Measurements from ENCODE around the gene MTARC2.
"Not testable (repeated sequence)": the region's sequence is repeated elsewhere in the genome, so short reads cannot be mapped to it uniquely, and the experiment has no call there.

Gene MTARC2

GRCh38 chr1:220748089-220748934 lies at the start of gene MTARC2:
Gene MTARC2 (plus strand): TSS chr1:220748322. CDS start chr1:220748532, 210 bp downstream.
- peak; percentile 62 for DNase-seq

- DNase-seq = no peak
Observed at GRCh38 chr1:220698607-220699016, 49.5 kb upstream of the MTARC2 start.

GRCh38 chr1:220699044-220699443 lies 49.1 kb upstream of the MTARC2 start:
- no peak for DNase-seq

DNA sequence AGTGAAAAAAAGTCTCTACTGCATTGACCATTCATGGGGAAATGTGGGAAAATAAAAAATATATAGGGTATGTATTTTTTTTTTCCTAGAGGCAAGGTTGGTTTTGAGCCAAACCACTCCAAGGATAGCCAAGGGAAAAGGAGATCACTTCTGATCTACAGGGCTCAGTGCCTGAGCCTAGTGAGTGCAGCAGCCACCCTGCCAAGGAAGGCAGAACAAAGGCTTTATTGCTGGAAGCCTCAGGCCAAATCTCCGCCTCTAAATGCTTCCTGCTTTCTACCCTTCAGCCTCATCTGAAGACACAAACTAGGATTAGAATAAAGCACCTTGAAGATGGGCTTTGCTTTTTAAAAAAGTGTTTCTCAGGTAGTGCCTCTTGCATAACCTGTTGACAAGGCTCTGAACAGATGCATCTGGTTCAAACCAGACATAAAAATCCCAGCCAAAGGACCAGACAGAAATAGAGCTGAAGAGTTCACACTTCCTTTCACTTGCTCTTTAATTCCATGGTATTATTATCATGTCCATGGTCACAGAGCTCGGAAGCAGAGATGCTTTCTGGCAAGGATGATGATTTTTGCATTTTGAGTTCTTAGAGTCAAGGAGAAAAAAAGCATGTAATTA lies 47.5 kb upstream of the MTARC2 start:
- no peak for DNase-seq

GRCh38 chr1:220701974-220702373 lies 46.1 kb upstream of the MTARC2 start:
- no peak for DNase-seq

DNA sequence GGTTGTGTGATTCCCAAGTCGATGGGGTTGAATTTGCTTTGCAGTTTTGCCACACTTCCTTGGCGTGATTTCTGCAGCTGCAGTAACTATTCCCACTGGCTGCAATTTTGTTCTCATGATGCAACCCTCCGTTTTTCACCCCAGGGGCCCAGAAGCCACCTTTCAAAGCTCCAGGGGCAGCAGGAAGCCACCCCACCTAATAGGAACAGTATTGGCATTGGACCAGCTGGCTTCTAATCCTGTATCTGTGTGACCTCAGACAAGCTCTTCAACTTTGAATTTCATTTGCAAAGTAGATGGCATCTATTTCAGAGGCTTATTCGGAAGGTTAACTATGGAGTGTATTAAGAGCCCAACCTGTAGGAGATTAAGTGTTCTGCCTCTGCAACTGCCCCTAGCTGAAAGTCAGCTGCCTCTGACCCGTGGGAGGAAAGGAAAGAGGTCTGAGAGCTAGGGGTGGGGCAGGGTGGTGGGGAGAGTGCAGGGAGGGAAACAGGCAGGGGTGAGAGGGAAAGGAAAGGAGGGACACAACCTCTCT lies 45.3 kb upstream of the MTARC2 start:
- DNase-seq = no peak

DNA sequence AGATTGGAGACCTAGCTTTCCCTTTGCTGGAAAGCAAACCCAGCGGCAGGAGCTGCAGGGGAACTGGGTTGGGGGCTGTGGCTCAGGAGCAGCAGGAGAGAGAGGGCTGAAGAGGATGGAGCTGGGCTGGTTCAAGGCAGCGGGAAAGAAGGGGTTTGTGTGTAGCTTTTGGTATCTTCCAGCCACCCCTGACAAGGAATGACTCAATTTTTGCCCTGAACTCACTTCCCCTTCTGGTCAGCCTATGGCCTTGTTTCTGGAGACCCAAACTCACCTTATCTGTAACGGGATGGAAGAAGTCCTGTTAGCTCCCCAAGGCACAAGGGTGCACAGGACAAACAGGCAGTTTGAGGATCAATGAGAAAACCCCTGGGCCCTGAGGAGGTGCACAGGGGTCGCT lies 44.8 kb upstream of the MTARC2 start:
- DNase-seq = no peak

DNA sequence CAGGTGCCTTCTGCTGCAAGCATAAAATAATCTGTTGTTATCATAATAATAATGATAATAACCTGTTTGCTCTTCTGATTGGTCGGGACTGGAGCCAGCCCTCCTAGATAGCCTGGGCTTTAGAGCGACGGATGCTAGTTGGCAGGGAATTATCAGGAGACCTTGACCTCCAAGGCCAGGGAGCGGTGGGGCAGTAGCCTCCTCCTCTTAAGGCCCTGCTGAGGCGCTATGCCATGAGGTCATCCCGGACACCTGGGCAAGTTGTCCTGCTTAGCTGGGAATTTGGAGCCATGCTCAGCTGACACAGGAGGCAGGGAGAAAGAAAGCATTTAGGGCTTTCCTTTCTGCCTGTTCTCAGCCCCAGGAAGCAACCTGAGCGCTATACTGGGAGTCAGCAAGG lies 42.3 kb upstream of the MTARC2 start:
- DNase-seq = no peak

- no peak for DNase-seq
Observed at GRCh38 chr1:220706480-220706879, 41.6 kb upstream of the MTARC2 start.

- DNase-seq = no peak
Observed at GRCh38 chr1:220707160-220707559, 41.0 kb upstream of the MTARC2 start.

- no peak for DNase-seq
Observed at GRCh38 chr1:220708244-220708643, 39.9 kb upstream of the MTARC2 start.

- DNase-seq = no peak
Observed at GRCh38 chr1:220708936-220709801, 39.0 kb upstream of the MTARC2 start.

DNA sequence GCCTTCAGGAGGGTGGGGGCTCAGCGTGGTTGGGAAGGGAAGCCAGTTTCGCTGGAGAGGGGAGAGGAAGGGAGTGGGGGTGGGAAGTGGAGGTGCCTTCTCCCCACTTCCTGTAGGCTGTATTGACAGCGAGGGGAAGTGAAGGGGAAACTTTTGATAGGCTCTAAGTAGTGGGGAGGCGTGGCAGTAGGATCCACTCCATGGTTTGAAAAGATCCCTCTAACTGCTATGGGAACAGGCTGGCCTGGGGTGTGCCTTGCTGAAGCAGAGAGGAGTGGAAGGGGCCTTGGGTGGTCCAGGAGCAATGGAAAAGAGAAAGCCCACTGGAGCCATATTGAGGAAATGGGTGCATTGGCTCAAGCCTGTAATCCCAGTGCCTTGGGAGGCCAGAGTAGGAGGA lies 37.8 kb upstream of the MTARC2 start:
- no peak for DNase-seq

DNA sequence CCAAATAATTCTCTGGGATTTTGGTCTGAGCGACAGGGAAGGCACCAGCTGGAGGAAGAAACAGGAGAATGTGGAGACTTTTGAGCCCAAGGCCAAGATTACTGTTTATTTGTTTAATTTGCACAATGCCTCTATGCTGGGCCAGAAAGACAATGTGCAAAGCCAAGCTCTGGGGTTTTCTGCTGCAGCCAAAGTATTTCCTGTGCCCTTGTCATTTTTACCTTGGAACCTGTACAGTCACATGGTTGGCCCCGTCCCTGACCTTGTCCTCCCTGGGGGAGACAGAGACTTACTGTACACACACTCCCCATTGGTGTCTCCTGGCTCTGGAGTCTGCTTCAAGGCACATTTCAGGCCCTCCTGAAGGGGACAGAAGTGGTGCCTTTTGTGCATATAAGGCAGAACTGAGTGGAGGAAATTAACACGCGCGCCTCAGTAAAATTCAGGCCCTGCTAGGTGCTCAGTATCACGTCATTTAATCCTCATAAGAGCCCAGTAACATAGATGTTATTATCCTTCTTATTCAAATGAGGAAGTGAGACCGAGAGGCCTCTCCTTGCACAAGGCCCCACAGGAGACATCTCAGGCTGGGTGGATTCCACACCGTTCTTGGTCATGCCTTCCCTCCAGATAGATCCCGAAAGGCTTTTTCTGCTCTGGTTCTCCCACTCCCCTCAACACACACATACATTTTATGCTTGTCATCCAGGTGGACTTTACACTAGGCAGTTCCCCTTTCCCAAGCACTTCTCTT lies 36.9 kb upstream of the MTARC2 start:
- DNase-seq = no peak

- DNase-seq = not testable (repeated sequence)
Observed at GRCh38 chr1:220715986-220716385, 32.1 kb upstream of the MTARC2 start.

DNA sequence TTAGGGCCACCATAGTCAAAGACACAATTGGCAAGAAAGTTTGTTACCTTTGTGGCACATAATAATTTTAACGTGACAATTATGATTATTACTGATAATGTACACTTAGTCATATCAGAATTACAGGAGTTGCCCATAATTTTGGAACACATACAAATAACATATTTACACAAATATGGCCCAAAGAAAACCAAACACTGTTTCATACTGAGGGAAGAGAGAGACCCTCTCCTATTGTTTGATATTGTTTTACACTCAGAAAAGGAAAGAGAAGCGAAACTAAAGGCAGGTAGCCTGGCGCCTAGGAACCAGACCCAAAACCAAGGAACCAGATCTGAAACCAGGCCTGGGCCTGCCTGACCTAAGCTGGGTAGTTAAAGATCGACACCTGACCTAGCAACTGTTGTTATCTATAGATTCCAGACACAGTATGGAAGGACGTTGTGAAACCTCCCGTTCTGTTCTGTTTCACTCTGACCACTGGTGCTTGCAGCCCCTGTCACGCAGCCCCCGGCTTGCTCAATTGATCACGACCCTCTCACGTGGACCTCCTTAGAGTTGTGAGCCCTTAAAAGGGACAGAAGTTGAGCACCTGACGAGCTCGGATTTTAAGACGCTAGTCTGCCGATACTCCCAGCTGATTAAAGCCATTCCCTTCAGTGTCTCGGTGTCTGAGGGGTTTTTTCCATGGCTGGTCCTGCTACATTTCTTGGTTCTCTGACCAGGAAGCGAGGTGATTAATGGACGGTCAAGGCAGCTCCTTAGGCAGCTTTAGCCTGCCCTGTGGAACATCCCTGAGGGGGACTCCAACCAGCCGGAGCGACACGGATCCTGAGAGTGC lies 30.1 kb upstream of the MTARC2 start:
- no peak for DNase-seq

- DNase-seq = not testable (repeated sequence)
Observed at GRCh38 chr1:220721266-220721665, 26.9 kb upstream of the MTARC2 start.

DNA sequence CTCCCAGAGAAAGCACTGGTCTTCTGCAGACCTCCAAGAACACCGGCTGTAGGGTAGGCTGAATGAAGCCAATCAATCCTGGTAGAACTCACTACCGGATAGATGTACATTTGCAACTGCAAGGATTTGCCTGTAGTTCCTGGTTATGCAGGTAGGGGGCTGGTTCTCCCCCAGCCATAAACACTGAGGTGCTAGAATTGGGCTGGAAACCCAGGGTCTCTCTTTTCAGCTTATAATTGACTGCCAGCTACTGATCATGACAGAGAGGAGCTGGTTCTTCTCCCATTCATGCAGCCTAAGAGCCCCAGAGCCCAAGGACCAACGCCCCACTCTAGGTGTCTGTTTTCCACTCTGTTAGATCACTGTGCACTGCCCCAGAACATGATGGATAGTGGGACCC lies 21.5 kb upstream of the MTARC2 start:
- no peak for DNase-seq

- no peak for DNase-seq
Observed at GRCh38 chr1:220727519-220727918, 20.6 kb upstream of the MTARC2 start.

DNA sequence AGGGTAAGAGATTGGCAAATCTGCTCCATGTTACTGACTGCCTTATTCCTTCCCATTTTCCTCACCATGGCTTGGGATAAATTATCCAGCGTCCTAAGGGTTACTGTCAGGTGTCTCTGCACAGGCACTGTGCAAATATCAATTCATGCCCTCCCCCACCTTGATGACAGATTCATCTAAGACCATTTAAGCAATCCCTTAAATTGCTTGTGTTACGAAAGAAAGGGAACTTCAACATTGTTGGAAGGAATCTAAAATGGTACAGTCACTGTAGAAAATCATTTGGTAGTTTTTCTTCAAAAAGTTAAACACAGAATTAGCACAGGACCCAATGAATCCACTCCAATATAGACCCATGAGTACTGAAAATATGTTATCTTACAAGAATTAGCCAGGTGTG lies 17.6 kb upstream of the MTARC2 start:
- DNase-seq = no peak

- DNase-seq = no peak
Observed at GRCh38 chr1:220732137-220732536, 16.0 kb upstream of the MTARC2 start.

Measured in fibroblast of skin of right biceps (primary cell).